Measurements from ENCODE around the gene CYB5RL. TPM values are rescaled to one million over a fixed set of nuclear protein-coding genes. Genes with fewer than 3 reads are reported as not detected.

CYB5RL gene
- total and polyA plus RNA-seq, 2 of the 13 experiments (the other 11 are each of a cell fraction or from before 2014, with no cell fraction given), result 3.7 to 5.0 TPM

- TF ChIP-seq GMEB2 (CRISPR knock-in tag; IDR thresholded peaks at IDR 0.05; ENCODE audit: low read depth), result no peak
- TF ChIP-seq ZNF781 (CRISPR knock-in tag; IDR thresholded peaks at IDR 0.05; ENCODE audit: borderline replicate concordance, not compliant biosample characterization), result peak; percentile 82
- peak; percentile 5 for TF ChIP-seq SKI (IDR thresholded peaks at IDR 0.05; ENCODE audit: partially characterized antibody)
- TF ChIP-seq ZBTB38 (CRISPR knock-in tag; IDR thresholded peaks at IDR 0.05), result no peak; the same call in 1 of the 2 replicates
- peak; percentile 25; the same call in 1 of the 2 replicates for TF ChIP-seq ZNF770 (CRISPR knock-in tag; IDR thresholded peaks at IDR 0.05)
- peak; percentile 44; the same call in 1 of the 2 replicates for TF ChIP-seq SPEN (CRISPR knock-in tag; IDR thresholded peaks at IDR 0.05; ENCODE audit: low read depth)
- TF ChIP-seq KMT2B (CRISPR knock-in tag; IDR thresholded peaks at IDR 0.05), result peak; percentile 70
- 0 out of 2 replicates have a peak, but pooled peaks have one; percentile 28 for TF ChIP-seq CC2D1A (CRISPR knock-in tag; IDR thresholded peaks at IDR 0.05)
- peak; percentile 39; the same call in 1 of the 2 replicates for TF ChIP-seq ZNF580 (CRISPR knock-in tag; IDR thresholded peaks at IDR 0.05; ENCODE audit: borderline replicate concordance, low read depth)
- 0 out of 2 replicates have a peak, but pooled peaks have one; percentile 13 for TF ChIP-seq RXRA (CRISPR knock-in tag; IDR thresholded peaks at IDR 0.05)
- no peak for TF ChIP-seq FOXM1 (CRISPR knock-in tag; IDR thresholded peaks at IDR 0.05)
- TF ChIP-seq EEA1 (CRISPR knock-in tag; IDR thresholded peaks at IDR 0.05; ENCODE audit: borderline replicate concordance), result peak; percentile 41; the same call in 1 of the 2 replicates
- TF ChIP-seq MZF1 (CRISPR knock-in tag; IDR thresholded peaks at IDR 0.05; ENCODE audit: borderline replicate concordance), result no peak
- TF ChIP-seq KAT7 (CRISPR knock-in tag; IDR thresholded peaks at IDR 0.05; ENCODE audit: borderline replicate concordance), result peak; percentile 73; the same call in 1 of the 2 replicates
- no peak for TF ChIP-seq PHB2 (IDR thresholded peaks at IDR 0.05; ENCODE audit: partially characterized antibody)
- peak in 1 of 2 experiments; percentile 59; a peak in 2 of 4 replicates for TF ChIP-seq HMGXB4 (CRISPR knock-in tag; IDR thresholded peaks at IDR 0.05; ENCODE audit: borderline replicate concordance in 1 of 2, low read depth in 1 of 2)
- peak; percentile 39; the same call in 1 of the 2 replicates for TF ChIP-seq ZNF691 (CRISPR knock-in tag; IDR thresholded peaks at IDR 0.05; ENCODE audit: borderline replicate concordance, low read depth)
- TF ChIP-seq AGO2 (optimal IDR thresholded peaks at IDR 0.05; ENCODE audit: low read depth, low read length), result peak; percentile 67
- TF ChIP-seq SRSF4 (IDR thresholded peaks at IDR 0.05; ENCODE audit: low read depth, low read length, poor library complexity, severe bottlenecking), result no peak
- no peak for TF ChIP-seq SMARCE1 (IDR thresholded peaks at IDR 0.05; ENCODE audit: borderline replicate concordance)
Measured at GRCh38 chr1:54199765-54200518, at the start of gene CYB5RL, which contains the start of gene MRPL37 (continued).
